ENCODE results near the gene GPER1. TPM values are rescaled to one million over a fixed set of nuclear protein-coding genes. Genes with fewer than 3 reads are reported as not detected.

GPER1 gene
- total RNA-seq, 1 experiment from 2014 or later, result 1.2 TPM

GRCh38 chr7:1090236-1090635 lies 2.3 kb downstream of the GPER1 start:
- intact Hi-C loops (cut with micrococcal nuclease), result no loop called here
- RAD21 ChIA-PET (ENCODE audit: low non-redundant PET in 1 of 2, low total read pairs in 2 of 2, uncharacterized antibody in 2 of 2, unreplicated experiment in 2 of 2), result no interaction called here
- CTCF ChIA-PET, result no interaction called here
- Histone ChIP-seq H3K4me2 (ENCODE audit: low read length) (no peak overlapping the region), H3K27me3 (ENCODE audit: insufficient read depth, low read length) (no peaks in the 10 kb centered on the region), H3K9me2 (ENCODE audit: insufficient read depth) (no peaks in the 10 kb centered on the region), H3K79me2 (ENCODE audit: insufficient read depth, low read length) (peaks cover 11% of the 10 kb centered on the region), H3K36me3 (ENCODE audit: control insufficient read depth in 1 of 2, insufficient read depth in 2 of 2, low read length in 2 of 2) (no peaks in the 10 kb centered on the region), H3K4me1 (ENCODE audit: control insufficient read depth in 1 of 2, insufficient read depth in 2 of 2, low read length in 2 of 2) (peaks cover 26 to 33% of the 10 kb centered on the region in 2 experiments), H3K9me3 (ENCODE audit: control insufficient read depth in 1 of 2, insufficient read depth in 1 of 2, low read depth in 1 of 2, low read length in 2 of 2) (no peaks in the 10 kb centered on the region), H4K20me1 (ENCODE audit: insufficient read depth) (no peaks in the 10 kb centered on the region; the same call in 1 of the 2 replicates), H2AFZ (ENCODE audit: low read depth, low read length, poor library complexity, severe bottlenecking) (no peak overlapping the region), H3K4me3 (replicated peaks in 1 of 2; ENCODE audit: low read depth in 1 of 2, low read length in 2 of 2) (no peak overlapping the region), H3K9ac (ENCODE audit: low read length) (no peak overlapping the region), H3K27ac (ENCODE audit: low read depth, low read length) (no peak overlapping the region)
- DNase-seq (ENCODE audit: low read depth, low spot score) (no peak), ATAC-seq (no peak)
- POLR2A ChIA-PET, result no interaction called here
- BruUV-seq (replicated peaks), result no TSS peak
- TF ChIP-seq JUND (IDR thresholded peaks at IDR 0.05) (no peak), CBX3 (IDR thresholded peaks at IDR 0.05; ENCODE audit: low read depth) (no peak), ZBTB33 (IDR thresholded peaks at IDR 0.05; ENCODE audit: extremely low read depth, insufficient replicate concordance, low read length) (no peak), CTCF (IDR thresholded peaks at IDR 0.05 in 2 of 3, conservative IDR thresholded peaks at IDR 0.05 in 1 of 3; ENCODE audit: borderline replicate concordance in 1 of 3, insufficient read depth in 1 of 3, low read depth in 2 of 3, low read length in 2 of 3) (no peak), TCF7L2 (IDR thresholded peaks at IDR 0.05; ENCODE audit: borderline replicate concordance, extremely low read depth, insufficient read depth, insufficient read length) (no peak), ELF1 (IDR thresholded peaks at IDR 0.05; ENCODE audit: borderline replicate concordance, low read depth) (no peak), RAD21 (IDR thresholded peaks at IDR 0.05; ENCODE audit: low read depth) (no peak), FOSL1 (IDR thresholded peaks at IDR 0.05; ENCODE audit: low read depth) (no peak), MAX (IDR thresholded peaks at IDR 0.05) (no peak), ZFX (IDR thresholded peaks at IDR 0.05) (no peak), SRF (IDR thresholded peaks at IDR 0.05; ENCODE audit: low read depth) (no peak), EZH2 (IDR thresholded peaks at IDR 0.05) (no peak), CEBPB (IDR thresholded peaks at IDR 0.05; ENCODE audit: low read depth) (no peak), EZH2phosphoT487 (IDR thresholded peaks at IDR 0.05; ENCODE audit: borderline replicate concordance) (no peak), EGR1 (IDR thresholded peaks at IDR 0.05; ENCODE audit: low read depth) (no peak)
